A549 (cell line): Measurements from ENCODE around the gene THOC7. TPM values are rescaled to one million over a fixed set of nuclear protein-coding genes. Genes with fewer than 3 reads are reported as not detected.

Source experiments
- ATAC-seq, 2 experiments: fragments of 200-7000 bp in 1 of 2; fragments of >200 bp in 1 of 2; cut with Nextera tagmentation in 1 of 2; cut with Tn5 transposase in 1 of 2; 3 replicates each; pipeline versions ENCODE4 v1.8.0 to v1.9.1; 2018 to 2020; ENCODE audit warnings: mild to moderate bottlenecking in 1 of 2, moderate library complexity in 1 of 2
- CTCF ChIA-PET: fragments of 300-600 bp; sonication (Branson Sonifier 250); formaldehyde crosslinking; extraction: SDS; loops from one replicate; lab custom pipeline; 2021; ENCODE audit warnings: antibody characterized with exemption, inconsistent platforms; lab: Yijun Ruan, JAX
- POLR2A ChIA-PET: fragments of 350-600 bp; formaldehyde crosslinking; extraction: SDS; loops from one replicate; lab custom pipeline; 2021; ENCODE audit warnings: antibody characterized with exemption, inconsistent platforms; lab: Yijun Ruan, JAX
- DNase-seq, 2 experiments: peaks; one replicate each; pipeline versions ENCODE4 v3.0.0 to v3.0.0-alpha.2; 2011 to 2016; ENCODE audit warnings: low read depth in 1 of 2, low spot score in 1 of 2
- FAIRE-seq: peaks from 2 replicates; lab custom pipeline; 2011; peaks lifted over from hg19 to GRCh38; lab: Jason Lieb, UNC
- H3K27ac ChIP-seq, 2 experiments: fragments of >200 bp; sonication (Bioruptor Twin); formaldehyde crosslinking; 3 replicates each; pipeline ENCODE4 v1.5.1; 2016 to 2017
- H3K4me1 ChIP-seq: fragments of >200 bp; sonication (Bioruptor Twin); formaldehyde crosslinking; 3 replicates; pipeline ENCODE4 v1.6.1; 2016
- H3K4me2 ChIP-seq: fragments of >200 bp; sonication (Bioruptor Twin); formaldehyde crosslinking; 3 replicates; pipeline ENCODE4 v1.6.1; 2016
- H3K4me3 ChIP-seq: fragments of >200 bp; sonication (Bioruptor Twin); formaldehyde crosslinking; 3 replicates; pipeline ENCODE4 v1.5.1; 2016
- H3K9me3 ChIP-seq: fragments of >200 bp; sonication (Bioruptor Twin); formaldehyde crosslinking; 3 replicates; pipeline ENCODE4 v1.6.1; 2016
- ATOH8 ChIP-seq: fragments of 250-450 bp; sonication (Bioruptor Pico); IDR thresholded peaks from 2 replicates; pipeline ENCODE4 v1.5.0; 2020; ENCODE audit warnings: low read depth, mild to moderate bottlenecking, moderate library complexity
- BCL3 ChIP-seq: fragments of >200 bp; sonication (Bioruptor Twin); formaldehyde crosslinking; IDR thresholded peaks from 3 replicates; pipeline ENCODE4 v1.6.1; 2016
- CHD2 ChIP-seq: fragments of 150-350 bp; IDR thresholded peaks from 2 replicates; pipeline ENCODE4 v1.6.1; 2014; ENCODE audit warnings: low read length; ENCODE audit not compliant: partially characterized antibody
- EHMT2 ChIP-seq: fragments of 200-600 bp; sonication (generic); IDR thresholded peaks from 2 replicates; pipeline ENCODE4 v1.6.1; 2016; ENCODE audit warnings: antibody characterized with exemption, low read depth, mild to moderate bottlenecking, moderate library complexity
- ELK1 ChIP-seq: fragments of 150-350 bp; IDR thresholded peaks from 2 replicates; pipeline ENCODE4 v1.6.1; 2014; ENCODE audit warnings: low read depth, mild to moderate bottlenecking, low read length
- FOXS1 ChIP-seq: fragments of 250-450 bp; sonication (Bioruptor Pico); IDR thresholded peaks from 2 replicates; pipeline ENCODE4 v1.5.0; 2020; ENCODE audit warnings: mild to moderate bottlenecking, moderate library complexity
- GATA3 ChIP-seq: IDR thresholded peaks from 2 replicates; pipeline ENCODE4 v1.6.1; 2012; ENCODE audit warnings: borderline replicate concordance
- HDAC2 ChIP-seq: fragments of 200-600 bp; sonication (generic); IDR thresholded peaks from 2 replicates; pipeline ENCODE4 v1.6.1; 2016
- HOXB13 ChIP-seq: fragments of 250-450 bp; sonication (Bioruptor Pico); IDR thresholded peaks from 2 replicates; pipeline ENCODE4 v1.5.0; 2020; ENCODE audit warnings: low read depth, mild to moderate bottlenecking, moderate library complexity
- JUNB ChIP-seq: fragments of >200 bp; sonication (Bioruptor Twin); formaldehyde crosslinking; IDR thresholded peaks from 2 replicates; pipeline ENCODE4 v1.6.1; 2016
- KDM5A ChIP-seq: fragments of 200-600 bp; sonication (generic); IDR thresholded peaks from 2 replicates; pipeline ENCODE4 v1.6.1; 2016; ENCODE audit warnings: antibody characterized with exemption, mild to moderate bottlenecking
- MAFK ChIP-seq: fragments of 450-650 bp; IDR thresholded peaks from 2 replicates; pipeline ENCODE4 v1.6.1; 2014; ENCODE audit not compliant: partially characterized antibody
- POLR2AphosphoS2 ChIP-seq: conservative IDR thresholded peaks from 2 replicates; pipeline ENCODE4 v1.6.1; 2012; ENCODE audit warnings: low read length, improper control_type of control experiment, inconsistent platforms
- REST ChIP-seq: fragments of 200-600 bp; sonication (generic); IDR thresholded peaks from 2 replicates; pipeline ENCODE4 v1.6.1; 2016; ENCODE audit warnings: antibody characterized with exemption, mild to moderate bottlenecking, moderate library complexity
- RFX5 ChIP-seq: fragments of 450-650 bp; IDR thresholded peaks from 2 replicates; pipeline ENCODE4 v1.7.1; 2014; ENCODE audit warnings: antibody characterized with exemption, mild to moderate bottlenecking, moderate library complexity
- SMC3 ChIP-seq: fragments of >200 bp; sonication (Bioruptor Twin); formaldehyde crosslinking; IDR thresholded peaks from 3 replicates; pipeline ENCODE4 v1.6.1; 2018; ENCODE audit warnings: inconsistent platforms
- TP53 ChIP-seq: fragments of 250-450 bp; sonication (Bioruptor Pico); IDR thresholded peaks from 2 replicates; pipeline ENCODE4 v1.5.0; 2021; ENCODE audit warnings: mild to moderate bottlenecking, moderate library complexity
- ZC3H11A ChIP-seq: fragments of 450-650 bp; IDR thresholded peaks from 2 replicates; pipeline ENCODE4 v1.6.1; 2014; ENCODE audit warnings: antibody characterized with exemption, mild to moderate bottlenecking
- ZNF302 ChIP-seq: fragments of 250-450 bp; sonication (Bioruptor Pico); IDR thresholded peaks from 2 replicates; pipeline ENCODE4 v1.9.0; 2021; ENCODE audit warnings: inconsistent platforms, mild to moderate bottlenecking, moderate library complexity
- ZSCAN20 ChIP-seq: fragments of 250-450 bp; sonication (Bioruptor Pico); IDR thresholded peaks from 2 replicates; pipeline ENCODE4 v1.8.0; 2022; ENCODE audit warnings: mild to moderate bottlenecking, moderate library complexity
- WGBS: methylation state at CpG from one replicate; pipeline ENCODE4 v1.1.6; 2017; ENCODE audit errors: missing lambda C conversion rate; 5-methylcytosine and 5-hydroxymethylcytosine counted together
- polyA plus RNA-seq, 4 experiments: library from polyadenylated mRNA; depleted of rRNA in 3 of 4; stranded (reverse); fragments of >200 nt; fragmentation: RNase III in 1 of 4; extraction: RNeasy Plus Mini Kit Qiagen cat#74134 plus additional on column Dnase treatment in 1 of 4; gene quantifications; 2 replicates in 3 of 4; 3 replicates in 1 of 4; pipeline ENCODE4 v1.2.3, GENCODE V29; 2011 to 2017

The THOC7 gene
- polyA plus RNA-seq, 2 of the 4 experiments (the other 2 are of a cell fraction): 65.2 to 71.7 TPM

- ChIA-PET POLR2A (no interaction called here), CTCF (interaction anchor here (0.7 to 1.1 kb wide), 4 partner anchors 8 to 458 kb away, joined by 3 to 5 read pairs (median 3); partner anchors contain the start of gene C3orf49)
- H3K27ac ChIP-seq: no peak overlapping the region
- H3K9me3 ChIP-seq: no peaks in the 10 kb centered on the region
- no peak for DNase-seq
- TF ChIP-seq HDAC2 (no peak), EHMT2 (no peak), ZC3H11A (no peak), ZSCAN20 (CRISPR knock-in tag) (no peak), POLR2AphosphoS2 (no peak)
- WGBS: 75% methylated on average over 3 of the region's 3 CpGs
- no peak overlapping the region for H3K4me2 ChIP-seq
- H3K4me1 ChIP-seq: no peaks in the 10 kb centered on the region
- ATAC-seq: no peak
- no peak overlapping the region for H3K4me3 ChIP-seq
- FAIRE-seq: no peak
Measured at GRCh38 chr3:63808633-63809032, 55.0 kb downstream of the THOC7 start.

- WGBS: 87% methylated on average over 5 of the region's 5 CpGs
- POLR2A ChIA-PET: no interaction called here
- CTCF ChIA-PET: interaction anchor here (0.7 to 1.1 kb wide), 4 partner anchors 9 to 458 kb away, joined by 3 to 5 read pairs (median 3); partner anchors contain the start of gene C3orf49
- TF ChIP-seq TP53 (CRISPR knock-in tag): no peak
- no peak for TF ChIP-seq JUNB
- TF ChIP-seq HOXB13: no peak
- no peaks in the 10 kb centered on the region for H3K4me1 ChIP-seq
- ATAC-seq (no peak), FAIRE-seq (no peak), DNase-seq (no peak)
- H3K9me3 ChIP-seq: no peaks in the 10 kb centered on the region
- no peak overlapping the region for H3K4me3 ChIP-seq
- no peak overlapping the region for H3K27ac ChIP-seq
- no peak overlapping the region for H3K4me2 ChIP-seq
Measured at GRCh38 chr3:63807961-63808565, 55.5 kb downstream of the THOC7 start.

GRCh38 chr3:63803911-63804310 lies 59.7 kb downstream of the THOC7 start:
- POLR2A ChIA-PET: no interaction called here
- 78% methylated on average over 5 of the region's 5 CpGs for WGBS
- CTCF ChIA-PET: interaction anchor here (1.1 kb wide), 1 partner anchor 9 kb away, joined by 3 read pairs; no protein-coding TSS in a partner anchor
- H3K4me2 ChIP-seq: no peak overlapping the region
- H3K27ac ChIP-seq: no peak overlapping the region
- TF ChIP-seq ZNF302: no peak
- TF ChIP-seq BCL3: no peak
- no peak for TF ChIP-seq ELK1
- TF ChIP-seq MAFK: no peak
- no peak for TF ChIP-seq POLR2AphosphoS2
- TF ChIP-seq GATA3: no peak
- TF ChIP-seq KDM5A: no peak
- no peak for TF ChIP-seq SMC3
- TF ChIP-seq RFX5: no peak
- no peak for TF ChIP-seq ATOH8
- TF ChIP-seq REST: no peak
- TF ChIP-seq FOXS1 (CRISPR knock-in tag): no peak
- TF ChIP-seq CHD2: no peak
- TF ChIP-seq, all 56 proteins: peak for 0
- DNase-seq: no peak
- H3K4me3 ChIP-seq: no peak overlapping the region
- no peak for FAIRE-seq
- ATAC-seq: no peak
- no peaks in the 10 kb centered on the region for H3K9me3 ChIP-seq
- no peaks in the 10 kb centered on the region for H3K4me1 ChIP-seq
